Smooth muscle cell (in vitro differentiated cells): ENCODE results near the gene GAPVD1. TPM values are rescaled to one million over a fixed set of nuclear protein-coding genes. Genes with fewer than 3 reads are reported as not detected.
A peak's percentile ranks its signal among the peaks of the same experiment; 100 is the strongest.

Experiments
- DNase-seq: peaks from one replicate; lab custom pipeline; 2025; ENCODE audit not compliant: unreplicated experiment; lab: John Stamatoyannopoulos, UW
- H2AFZ ChIP-seq: fragments of 200-600 bp; sonication (generic); 2 replicates; pipeline ENCODE4 v1.6.0; 2016; ENCODE audit warnings: antibody characterized with exemption, low read depth, mild to moderate bottlenecking
- H3F3A ChIP-seq: fragments of 200-600 bp; sonication (generic); 2 replicates; pipeline ENCODE4 v1.6.0; 2017; ENCODE audit warnings: antibody characterized with exemption, low read depth
- H3K27ac ChIP-seq: fragments of 200-600 bp; sonication (generic); 2 replicates; pipeline ENCODE4 v1.5.1; 2016; ENCODE audit warnings: low read depth, mild to moderate bottlenecking
- H3K27me3 ChIP-seq: fragments of 200-600 bp; sonication (generic); 2 replicates; pipeline ENCODE4 v1.6.1; 2016; ENCODE audit warnings: low read depth, mild to moderate bottlenecking
- H3K36me3 ChIP-seq: fragments of 200-600 bp; sonication (generic); 2 replicates; pipeline ENCODE4 v1.5.1; 2016; ENCODE audit warnings: low read depth
- H3K4me1 ChIP-seq: fragments of 200-600 bp; sonication (generic); 2 replicates; pipeline ENCODE4 v1.5.1; 2016; ENCODE audit warnings: low read depth
- H3K4me2 ChIP-seq: fragments of 200-600 bp; sonication (generic); 2 replicates; pipeline ENCODE4 v1.6.0; 2016; ENCODE audit warnings: mild to moderate bottlenecking
- H3K4me3 ChIP-seq: fragments of 200-600 bp; sonication (generic); 2 replicates; pipeline ENCODE4 v1.5.1; 2016; ENCODE audit warnings: mild to moderate bottlenecking
- H3K79me2 ChIP-seq: fragments of 200-600 bp; sonication (generic); 2 replicates; pipeline ENCODE4 v1.6.0; 2016; ENCODE audit warnings: low read depth, mild to moderate bottlenecking
- H3K9ac ChIP-seq: fragments of 200-600 bp; sonication (generic); 2 replicates; pipeline ENCODE4 v1.6.0; 2016; ENCODE audit warnings: low read depth
- H3K9me3 ChIP-seq: fragments of 200-600 bp; sonication (generic); replicated peaks from 2 replicates; pipeline ENCODE4 v1.5.1; 2016; ENCODE audit warnings: low read depth
- H4K20me1 ChIP-seq: fragments of 200-600 bp; sonication (generic); 2 replicates; pipeline ENCODE4 v1.6.0; 2016; ENCODE audit warnings: low read depth
- WGBS: methylation state at CpG from one replicate; pipeline ENCODE4 v1.1.7; 2016; ENCODE audit warnings: low lambda C conversion rate; 5-methylcytosine and 5-hydroxymethylcytosine counted together
- polyA plus RNA-seq: library from polyadenylated mRNA; unstranded; fragments of >200 nt; fragmentation: Nextera tagmentation; extraction: Ambion mirVana; gene quantifications from 2 replicates; pipeline ENCODE4 v1.2.1, GENCODE V29; 2016
- total RNA-seq: library from RNA; depleted of rRNA; stranded (reverse); fragments of >200 nt; gene quantifications from 2 replicates; pipeline ENCODE4 v1.2.3, GENCODE V29; 2014
- TF ChIP-seq, protein P1 (sequence below): fragments of 200-600 bp; sonication (generic); IDR thresholded peaks from 2 replicates; pipeline ENCODE4 v1.5.1; 2017; ENCODE audit warnings: borderline replicate concordance, mild to moderate bottlenecking, antibody characterized with exemption; ENCODE audit not compliant: insufficient read depth, poor library complexity, severe bottlenecking

GAPVD1 gene
- total and polyA plus RNA-seq, 2 experiments from 2014 or later: 22.3 to 56.4 TPM

DNA sequence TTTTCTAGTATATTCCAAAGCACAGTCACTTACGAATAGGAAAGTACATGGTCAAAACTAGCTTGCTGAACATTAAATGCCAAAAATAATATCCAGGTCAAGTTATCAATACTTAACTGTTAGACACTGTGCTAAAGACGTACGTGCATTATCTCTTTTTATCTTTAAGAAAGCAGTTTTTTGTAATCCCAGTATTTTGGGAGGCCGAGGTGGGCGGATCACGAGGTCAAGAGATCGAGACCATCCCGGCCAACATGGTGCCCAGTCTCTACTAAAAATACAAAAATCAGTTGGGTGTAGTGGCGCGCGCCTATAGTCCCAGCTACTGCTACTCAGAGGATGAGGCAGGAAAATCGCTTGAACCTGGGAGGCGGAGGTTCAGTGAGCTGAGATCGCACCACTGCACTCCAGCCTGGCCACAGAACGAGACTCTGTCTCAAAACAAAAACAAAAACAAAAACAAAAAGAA is 17.8 kb upstream of the GAPVD1 start:
- Histone ChIP-seq H2AFZ (no peak overlapping the region), H3K4me2 (no peak overlapping the region), H3K79me2 (peaks cover 23% of the 10 kb centered on the region), H3K4me3 (no peak overlapping the region), H3K36me3 (peaks cover 4% of the 10 kb centered on the region), H3K9me3 (no peaks in the 10 kb centered on the region), H3K9ac (peak overlapping the region; percentile 40), H3K4me1 (peaks cover 20% of the 10 kb centered on the region), H3K27me3 (no peaks in the 10 kb centered on the region), H3K27ac (peak overlapping the region; percentile 93), H4K20me1 (peaks cover 22% of the 10 kb centered on the region), H3F3A (peaks cover 8% of the 10 kb centered on the region)
- WGBS: 93% methylated on average over 15 of the region's 15 CpGs
- TF ChIP-seq, protein P1, sequence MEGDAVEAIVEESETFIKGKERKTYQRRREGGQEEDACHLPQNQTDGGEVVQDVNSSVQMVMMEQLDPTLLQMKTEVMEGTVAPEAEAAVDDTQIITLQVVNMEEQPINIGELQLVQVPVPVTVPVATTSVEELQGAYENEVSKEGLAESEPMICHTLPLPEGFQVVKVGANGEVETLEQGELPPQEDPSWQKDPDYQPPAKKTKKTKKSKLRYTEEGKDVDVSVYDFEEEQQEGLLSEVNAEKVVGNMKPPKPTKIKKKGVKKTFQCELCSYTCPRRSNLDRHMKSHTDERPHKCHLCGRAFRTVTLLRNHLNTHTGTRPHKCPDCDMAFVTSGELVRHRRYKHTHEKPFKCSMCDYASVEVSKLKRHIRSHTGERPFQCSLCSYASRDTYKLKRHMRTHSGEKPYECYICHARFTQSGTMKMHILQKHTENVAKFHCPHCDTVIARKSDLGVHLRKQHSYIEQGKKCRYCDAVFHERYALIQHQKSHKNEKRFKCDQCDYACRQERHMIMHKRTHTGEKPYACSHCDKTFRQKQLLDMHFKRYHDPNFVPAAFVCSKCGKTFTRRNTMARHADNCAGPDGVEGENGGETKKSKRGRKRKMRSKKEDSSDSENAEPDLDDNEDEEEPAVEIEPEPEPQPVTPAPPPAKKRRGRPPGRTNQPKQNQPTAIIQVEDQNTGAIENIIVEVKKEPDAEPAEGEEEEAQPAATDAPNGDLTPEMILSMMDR: no peak
- DNase-seq: no peak

DNA sequence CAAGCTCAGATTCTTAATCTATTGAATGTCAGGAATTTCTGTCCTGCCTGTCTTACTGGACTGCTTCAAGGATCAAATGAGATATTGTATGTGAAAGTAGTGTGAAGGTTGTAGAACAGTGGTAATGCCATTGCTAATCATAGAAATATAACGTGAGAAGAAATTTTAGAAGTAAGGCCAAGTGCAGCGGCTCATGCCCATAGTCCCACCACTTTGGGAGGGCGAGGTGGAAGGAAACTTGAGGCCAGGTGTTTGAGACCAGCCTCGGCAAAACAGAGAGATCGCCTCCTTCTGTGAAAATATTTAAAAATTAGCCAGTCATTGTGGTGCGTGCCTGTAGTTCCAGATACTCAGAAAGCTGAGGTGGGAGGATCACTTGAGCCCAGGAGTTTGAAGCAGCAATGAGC is 15.4 kb upstream of the GAPVD1 start:
- Histone ChIP-seq H3K4me2 (no peak overlapping the region), H3K27me3 (no peaks in the 10 kb centered on the region), H3K79me2 (no peaks in the 10 kb centered on the region), H4K20me1 (no peaks in the 10 kb centered on the region), H3K4me3 (no peak overlapping the region), H3K9me3 (no peaks in the 10 kb centered on the region), H3K9ac (no peak overlapping the region), H3K27ac (no peak overlapping the region), H3K36me3 (no peaks in the 10 kb centered on the region), H3F3A (no peaks in the 10 kb centered on the region), H2AFZ (no peak overlapping the region), H3K4me1 (peaks cover 6% of the 10 kb centered on the region)
- 93% methylated on average over 6 of the region's 6 CpGs for WGBS
- TF ChIP-seq, protein P1: no peak
- DNase-seq: no peak

DNA sequence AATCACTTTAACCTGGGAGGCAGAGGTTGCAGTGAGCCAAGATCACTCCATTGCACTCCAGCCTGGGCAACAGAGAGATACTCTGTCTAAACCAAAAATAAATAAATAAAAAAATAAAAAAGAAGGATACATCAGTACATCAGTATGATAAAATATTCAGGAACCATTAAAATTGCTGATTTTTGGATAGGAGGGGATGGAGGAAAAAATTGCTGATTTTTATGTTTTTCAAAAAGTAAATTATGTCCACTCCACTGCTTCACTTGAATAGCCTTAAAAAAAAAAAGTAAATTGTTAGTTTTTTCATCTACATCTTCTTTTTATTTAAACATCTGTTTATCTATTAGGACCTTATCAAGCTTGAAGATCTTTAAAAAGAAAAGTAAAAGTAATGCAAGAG is 7.4 kb upstream of the GAPVD1 start:
- Histone ChIP-seq H3K9ac (no peak overlapping the region), H3K9me3 (no peaks in the 10 kb centered on the region), H3K79me2 (no peaks in the 10 kb centered on the region), H3F3A (no peaks in the 10 kb centered on the region), H3K27ac (no peak overlapping the region), H3K36me3 (no peaks in the 10 kb centered on the region), H3K4me3 (no peak overlapping the region), H3K4me1 (no peaks in the 10 kb centered on the region), H3K4me2 (no peak overlapping the region), H3K27me3 (no peaks in the 10 kb centered on the region), H4K20me1 (no peaks in the 10 kb centered on the region), H2AFZ (no peak overlapping the region)
- TF ChIP-seq, protein P1: no peak
- DNase-seq: no peak

DNA sequence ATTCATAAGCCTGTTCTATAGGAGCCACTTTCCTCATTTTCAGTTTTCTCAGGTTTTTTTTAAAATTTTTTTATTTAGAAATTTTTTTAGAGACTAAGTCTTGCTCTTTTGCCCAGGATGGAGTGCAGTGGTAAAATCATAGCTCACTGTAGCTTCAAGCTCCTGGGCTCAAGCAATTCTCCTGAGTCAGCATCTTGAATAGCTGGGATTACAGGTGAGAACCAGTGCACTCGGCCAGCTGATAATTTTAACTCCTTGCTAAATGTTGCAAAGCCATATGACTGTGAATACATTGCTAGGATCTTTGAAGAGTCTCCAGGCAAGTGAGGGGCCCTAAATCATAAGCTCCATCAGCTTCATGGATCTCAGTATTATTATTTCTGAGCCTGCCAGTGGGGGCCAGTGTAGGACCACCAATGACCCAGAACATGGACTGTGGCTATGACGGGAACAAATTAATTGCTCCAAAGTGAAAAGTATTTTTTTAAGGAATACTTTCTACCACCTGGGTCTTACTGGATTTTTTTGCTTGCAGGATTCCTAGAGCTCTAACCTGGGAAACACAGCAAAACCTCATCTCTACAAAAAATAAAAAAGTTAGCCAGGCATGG is 5.7 kb upstream of the GAPVD1 start:
- no peak overlapping the region for H3K4me2 ChIP-seq
- DNase-seq: no peak
- no peaks in the 10 kb centered on the region for H3K79me2 ChIP-seq
- H4K20me1 ChIP-seq: no peaks in the 10 kb centered on the region
- WGBS: 59% methylated on average over 2 of the region's 2 CpGs
- no peak overlapping the region for H3K27ac ChIP-seq
- H3K9ac ChIP-seq: no peak overlapping the region
- H3K9me3 ChIP-seq: no peaks in the 10 kb centered on the region
- no peaks in the 10 kb centered on the region for H3K27me3 ChIP-seq
- no peaks in the 10 kb centered on the region for H3K4me1 ChIP-seq
- H3K36me3 ChIP-seq: no peaks in the 10 kb centered on the region
- no peaks in the 10 kb centered on the region for H3F3A ChIP-seq
- TF ChIP-seq, protein P1: no peak
- H3K4me3 ChIP-seq: no peak overlapping the region
- no peak overlapping the region for H2AFZ ChIP-seq
